Liver (tissue), 3 donors: ENCODE results near the gene REL.

Experiments
- CTCF ChIP-seq: fragments of 150-350 bp; IDR thresholded peaks from 2 replicates; pipeline ENCODE4 v1.5.1; 2017; ENCODE audit warnings: improper control_type of control experiment, low read depth, low read length; ENCODE audit not compliant: missing input control
- JUND ChIP-seq, 2 donors: IDR thresholded peaks; 2 replicates each; pipeline ENCODE4 v1.6.1; 2016; ENCODE audit warnings: antibody characterized with exemption in 2 of 2
- SP1 ChIP-seq: IDR thresholded peaks from 2 replicates; pipeline ENCODE4 v1.6.1; 2018; ENCODE audit warnings: antibody characterized with exemption, mild to moderate bottlenecking
- TAF1 ChIP-seq: conservative IDR thresholded peaks from 2 replicates; pipeline ENCODE4 v1.6.1; 2016; ENCODE audit warnings: antibody characterized with exemption, mild to moderate bottlenecking
- TF ChIP-seq, protein P1 (sequence below): IDR thresholded peaks from 2 replicates; pipeline ENCODE4 v1.6.1; 2016; ENCODE audit warnings: antibody characterized with exemption
- donor health status: healthy.
- donor health status: healthy.

- TF ChIP-seq CTCF (no peak), SP1 (no peak), TAF1 (no peak), JUND (IDR thresholded peaks at IDR 0.05) (no peak)
- TF ChIP-seq, protein P1, sequence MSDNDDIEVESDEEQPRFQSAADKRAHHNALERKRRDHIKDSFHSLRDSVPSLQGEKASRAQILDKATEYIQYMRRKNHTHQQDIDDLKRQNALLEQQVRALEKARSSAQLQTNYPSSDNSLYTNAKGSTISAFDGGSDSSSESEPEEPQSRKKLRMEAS = no peak
These were observed 55.4 kb downstream of the REL start for GRCh38 chr2:60936757-60937156.
